Left ventricle myocardium inferior (tissue), 1 donor: Measurements from ENCODE around the gene IGSF21. TPM values are rescaled to one million over a fixed set of nuclear protein-coding genes. Genes with fewer than 3 reads are reported as not detected.

Experiments used
- DNase-seq: peaks from one replicate; pipeline ENCODE4 v3.0.0-alpha.2; 2020
- H3K27ac ChIP-seq: fragments of 200-600 bp; replicated peaks from 2 replicates; pipeline ENCODE4 v1.8.0; 2021
- H3K27me3 ChIP-seq: fragments of 200-600 bp; 2 replicates; pipeline ENCODE4 v1.8.0; 2021; ENCODE audit warnings: low read depth
- H3K36me3 ChIP-seq: fragments of 200-600 bp; 2 replicates; pipeline ENCODE4 v1.8.0; 2021
- H3K4me1 ChIP-seq: fragments of 200-600 bp; 2 replicates; pipeline ENCODE4 v1.8.0; 2021
- H3K4me3 ChIP-seq: fragments of 200-600 bp; 2 replicates; pipeline ENCODE4 v1.8.0; 2021; ENCODE audit warnings: mild to moderate bottlenecking, moderate library complexity
- H3K9me3 ChIP-seq: fragments of 200-600 bp; replicated peaks from 2 replicates; pipeline ENCODE4 v1.8.0; 2021
- intact Hi-C: fragments of 100-400 bp; cut with micrococcal nuclease; formaldehyde crosslinking; loops from one replicate; pipeline ENCODE4 v1.11.0; 2022
- total RNA-seq: library from RNA; stranded (reverse); fragmentation: NEBNext Ultra II Directional; extraction: Animal tissue kit (Norgen Biotek cat#: 25700); gene quantifications from one replicate; pipeline ENCODE4 v1.2.1, GENCODE V29; 2021
- TF ChIP-seq, protein P1 (sequence below): fragments of 200-600 bp; IDR thresholded peaks from 2 replicates; pipeline ENCODE4 v1.8.0; 2021; ENCODE audit warnings: antibody characterized with exemption, mild to moderate bottlenecking, borderline replicate concordance
- donor health status: DM: no; HTN: yes; CAD: no; lungs with severe emphysema.

Gene IGSF21
- total RNA-seq, 1 donor from 2014 or later, result 0.47 TPM

DNA sequence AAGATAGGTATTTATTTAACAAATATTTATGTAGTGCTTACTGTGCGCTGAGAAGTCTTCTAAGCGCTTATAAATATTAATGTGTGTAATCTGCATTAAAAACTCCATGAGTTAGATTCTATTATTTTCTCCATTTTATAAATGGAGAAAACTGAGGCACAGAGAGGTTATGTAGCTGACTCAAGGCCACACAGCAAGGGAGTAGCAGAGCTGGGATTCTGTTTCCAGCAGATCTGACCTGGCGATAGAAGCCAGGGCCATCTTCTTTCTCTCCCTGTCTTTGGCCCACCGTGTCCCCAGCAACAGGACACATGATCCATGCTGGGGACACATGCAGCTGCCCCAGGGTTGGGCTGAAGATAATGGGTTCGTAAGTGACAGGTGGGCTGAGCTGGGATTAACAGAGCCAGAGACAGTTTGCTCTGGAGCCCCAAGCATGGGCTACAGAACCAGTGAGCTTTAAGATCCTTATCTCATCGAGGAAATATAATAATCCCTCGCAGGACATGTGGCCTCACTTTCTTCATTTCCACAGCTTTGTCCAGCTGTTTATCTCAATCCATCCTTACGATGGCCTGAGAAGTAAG, 30.3 kb downstream of the IGSF21 start:
- Histone ChIP-seq H3K4me1 (no peaks in the 10 kb centered on the region), H3K36me3 (no peaks in the 10 kb centered on the region), H3K4me3 (no peak overlapping the region), H3K9me3 (no peaks in the 10 kb centered on the region), H3K27me3 (peaks cover 82% of the 10 kb centered on the region), H3K27ac (no peak overlapping the region)
- TF ChIP-seq, protein P1, sequence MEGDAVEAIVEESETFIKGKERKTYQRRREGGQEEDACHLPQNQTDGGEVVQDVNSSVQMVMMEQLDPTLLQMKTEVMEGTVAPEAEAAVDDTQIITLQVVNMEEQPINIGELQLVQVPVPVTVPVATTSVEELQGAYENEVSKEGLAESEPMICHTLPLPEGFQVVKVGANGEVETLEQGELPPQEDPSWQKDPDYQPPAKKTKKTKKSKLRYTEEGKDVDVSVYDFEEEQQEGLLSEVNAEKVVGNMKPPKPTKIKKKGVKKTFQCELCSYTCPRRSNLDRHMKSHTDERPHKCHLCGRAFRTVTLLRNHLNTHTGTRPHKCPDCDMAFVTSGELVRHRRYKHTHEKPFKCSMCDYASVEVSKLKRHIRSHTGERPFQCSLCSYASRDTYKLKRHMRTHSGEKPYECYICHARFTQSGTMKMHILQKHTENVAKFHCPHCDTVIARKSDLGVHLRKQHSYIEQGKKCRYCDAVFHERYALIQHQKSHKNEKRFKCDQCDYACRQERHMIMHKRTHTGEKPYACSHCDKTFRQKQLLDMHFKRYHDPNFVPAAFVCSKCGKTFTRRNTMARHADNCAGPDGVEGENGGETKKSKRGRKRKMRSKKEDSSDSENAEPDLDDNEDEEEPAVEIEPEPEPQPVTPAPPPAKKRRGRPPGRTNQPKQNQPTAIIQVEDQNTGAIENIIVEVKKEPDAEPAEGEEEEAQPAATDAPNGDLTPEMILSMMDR, result no peak
- intact Hi-C loops, result no loop called here
- DNase-seq, result no peak

DNA sequence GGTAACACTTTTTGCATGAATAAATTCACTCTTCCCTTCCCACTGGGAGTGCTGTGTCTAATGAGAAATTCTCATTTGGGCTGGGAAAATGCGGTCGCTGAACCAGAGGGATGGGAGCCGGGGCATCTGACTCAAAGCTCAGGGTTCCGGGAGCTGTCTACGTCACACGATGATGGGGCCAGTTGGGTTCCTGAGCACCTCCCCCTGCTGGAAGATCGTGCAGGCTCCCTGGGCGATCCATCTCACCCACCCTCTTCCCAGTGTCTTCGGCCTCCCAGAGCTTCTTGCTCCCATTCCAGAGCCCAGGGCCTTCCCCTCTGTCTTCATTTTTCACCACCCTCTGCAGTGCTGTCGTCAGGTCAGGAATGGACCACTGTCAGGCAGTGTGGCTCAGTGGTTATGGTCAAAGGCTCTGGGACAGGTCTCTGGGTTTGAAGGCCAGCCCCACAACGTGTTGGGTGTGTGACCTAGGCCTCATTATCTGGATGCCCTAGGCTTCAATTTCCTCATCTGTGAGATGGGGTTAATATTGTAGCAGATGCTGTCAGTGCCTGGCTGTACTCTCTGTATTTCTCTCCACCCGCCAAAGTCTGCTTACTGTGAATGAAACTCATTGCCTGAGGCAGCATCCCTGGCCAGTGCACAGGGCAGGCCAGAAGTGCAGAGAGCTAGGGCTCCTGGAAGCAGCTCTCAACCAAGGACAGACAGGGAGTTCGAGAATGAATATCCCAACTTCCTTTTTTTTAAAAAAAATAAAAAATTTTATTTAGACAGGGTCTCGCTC, 31.8 kb downstream of the IGSF21 start:
- H3K27me3 ChIP-seq, result peaks cover 80% of the 10 kb centered on the region
- H3K9me3 ChIP-seq, result no peaks in the 10 kb centered on the region
- H3K36me3 ChIP-seq, result no peaks in the 10 kb centered on the region
- DNase-seq, result no peak
- no peak overlapping the region for H3K4me3 ChIP-seq
- intact Hi-C loops, result no loop called here
- TF ChIP-seq, protein P1, result no peak
- no peak overlapping the region for H3K27ac ChIP-seq
- H3K4me1 ChIP-seq, result no peaks in the 10 kb centered on the region

DNA sequence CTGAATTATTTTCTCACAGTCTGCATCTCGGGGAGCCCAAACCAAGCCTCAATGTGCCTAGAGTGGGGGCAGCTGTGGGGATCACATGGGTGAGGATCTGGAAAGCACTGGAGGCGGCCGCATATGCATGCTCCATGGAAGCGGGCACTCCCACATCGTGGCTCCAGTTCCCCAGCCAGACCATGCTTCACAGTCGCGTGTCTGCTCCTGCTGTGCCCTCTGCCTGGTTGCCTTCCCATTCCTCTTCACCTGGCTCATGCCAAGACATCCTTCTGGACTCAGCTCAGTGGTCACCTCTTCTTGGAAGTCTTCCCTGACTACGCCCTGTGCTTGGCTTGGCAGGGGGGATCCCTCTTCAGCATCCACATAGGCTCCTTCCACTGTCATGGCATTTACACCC, 32.8 kb downstream of the IGSF21 start:
- TF ChIP-seq, protein P1, result no peak
- Histone ChIP-seq H3K27ac (no peak overlapping the region), H3K36me3 (no peaks in the 10 kb centered on the region), H3K27me3 (peaks cover 83% of the 10 kb centered on the region), H3K4me1 (no peaks in the 10 kb centered on the region), H3K9me3 (no peaks in the 10 kb centered on the region), H3K4me3 (no peak overlapping the region)
- intact Hi-C loops, result no loop called here
- DNase-seq, result no peak

DNA sequence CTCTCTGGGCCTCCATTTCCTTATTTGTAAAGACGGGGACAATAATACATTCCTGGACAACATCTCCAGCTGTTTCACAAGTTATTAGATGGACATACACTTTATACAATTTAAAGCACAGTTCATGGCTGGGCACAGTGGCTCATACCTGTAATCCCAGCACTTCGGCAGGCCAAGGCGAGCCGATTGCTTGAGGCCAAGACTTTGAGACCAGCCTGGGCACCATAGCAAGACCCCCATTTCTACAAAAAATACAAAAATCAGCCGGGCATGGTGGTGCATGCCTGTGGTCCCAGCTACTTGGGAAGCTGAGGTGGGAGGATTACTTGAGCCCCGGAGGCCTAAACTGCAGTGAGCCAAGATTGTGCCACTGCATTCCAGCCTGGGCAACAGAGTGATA, 34.1 kb downstream of the IGSF21 start:
- no peak for DNase-seq
- H3K9me3 ChIP-seq, result no peaks in the 10 kb centered on the region
- TF ChIP-seq, protein P1, result no peak
- H3K36me3 ChIP-seq, result no peaks in the 10 kb centered on the region
- no peak overlapping the region for H3K27ac ChIP-seq
- peaks cover 95% of the 10 kb centered on the region for H3K27me3 ChIP-seq
- H3K4me3 ChIP-seq, result no peak overlapping the region
- intact Hi-C loops, result no loop called here
- peaks cover 6% of the 10 kb centered on the region for H3K4me1 ChIP-seq

DNA sequence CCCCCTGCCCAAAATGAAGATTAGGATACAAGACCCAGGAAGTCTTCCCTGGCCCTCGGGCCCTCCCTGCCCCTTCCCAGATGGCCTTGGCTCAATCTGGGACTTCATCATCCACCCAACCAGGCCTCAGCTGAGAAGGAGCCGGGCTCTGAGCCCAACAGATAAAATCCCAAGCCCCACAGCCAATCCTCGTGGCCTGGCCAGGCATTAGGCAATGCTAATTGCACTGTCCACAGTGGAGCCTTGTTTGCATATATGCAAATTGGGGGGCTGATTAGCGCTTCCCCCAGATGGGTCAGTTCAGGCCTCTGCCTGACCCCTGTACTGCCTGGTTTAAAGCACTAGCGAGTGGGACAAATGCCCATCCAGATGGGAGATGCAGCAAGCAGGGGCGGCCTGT, 34.9 kb downstream of the IGSF21 start:
- Histone ChIP-seq H3K27ac (no peak overlapping the region), H3K27me3 (peaks cover 96% of the 10 kb centered on the region), H3K4me1 (peaks cover 6% of the 10 kb centered on the region), H3K9me3 (no peaks in the 10 kb centered on the region), H3K36me3 (no peaks in the 10 kb centered on the region), H3K4me3 (no peak overlapping the region)
- TF ChIP-seq, protein P1, result no peak
- DNase-seq, result no peak
- intact Hi-C loops, result no loop called here
